Endothelial cell of umbilical vein (primary cell): Measurements from ENCODE around the gene GDF3. TPM values are rescaled to one million over a fixed set of nuclear protein-coding genes. Genes with fewer than 3 reads are reported as not detected.

Source experiments
- BruUV-seq: library from RNA; stranded (reverse); fragments of 400-500 nt; replicated peaks from 2 replicates; lab custom pipeline; 2021; lab: Mats Ljungman, UMichigan
- CTCF ChIA-PET: fragments of 300-600, 350-600 bp; sonication (Branson Sonifier 250); formaldehyde crosslinking; loops from one replicate; lab custom pipeline; 2021; ENCODE audit warnings: antibody characterized with exemption, inconsistent platforms; lab: Charles Lee
- POLR2A ChIA-PET: fragments of 300-600, 350-600 bp; sonication (Branson Sonifier 250); formaldehyde crosslinking; loops from one replicate; lab custom pipeline; 2021; ENCODE audit warnings: antibody characterized with exemption, inconsistent platforms; lab: Charles Lee
- DNase-seq: peaks from one replicate; pipeline ENCODE4 v3.0.0-alpha.2; 2011; ENCODE audit warnings: low read depth, low spot score
- FAIRE-seq: peaks from 2 replicates; lab custom pipeline; 2011; peaks lifted over from hg19 to GRCh38; lab: Jason Lieb, UNC
- H2AFZ ChIP-seq: 2 replicates; pipeline ENCODE4 v1.6.0; 2012; ENCODE audit warnings: low read depth, low read length, control low read depth, inconsistent platforms
- H3K27ac ChIP-seq: 2 replicates; pipeline ENCODE4 v1.5.1; 2011; ENCODE audit warnings: low read depth, mild to moderate bottlenecking, control low read depth, low read length, moderate library complexity; ENCODE audit not compliant: insufficient read depth
- H3K27me3 ChIP-seq, 2 experiments: 2 replicates each; pipeline versions ENCODE4 v1.6.0 to v1.6.1; 2011; ENCODE audit warnings: low read length in 2 of 2, mixed read lengths in 1 of 2; ENCODE audit not compliant: control insufficient read depth in 2 of 2, insufficient read depth in 2 of 2
- H3K36me3 ChIP-seq, 2 experiments: 2 replicates in 1 of 2; 3 replicates in 1 of 2; pipeline ENCODE4 v1.5.1; 2011; ENCODE audit warnings: low read length in 2 of 2, mild to moderate bottlenecking in 1 of 2, moderate library complexity in 1 of 2; ENCODE audit not compliant: control insufficient read depth in 2 of 2, insufficient read depth in 2 of 2; ENCODE audit errors: extremely low read depth in 1 of 2
- H3K4me1 ChIP-seq: 3 replicates; pipeline ENCODE4 v1.5.1; 2011; ENCODE audit warnings: mild to moderate bottlenecking, low read length; ENCODE audit not compliant: control insufficient read depth, insufficient read depth; ENCODE audit errors: extremely low read depth
- H3K4me2 ChIP-seq: 2 replicates; pipeline ENCODE4 v1.6.1; 2011; ENCODE audit warnings: low read length, control low read depth, mixed read lengths; ENCODE audit not compliant: insufficient read depth
- H3K4me3 ChIP-seq, 3 experiments: fragments of 200-600 bp in 1 of 3; sonication (generic), shearing (Covaris generic) in 1 of 3; replicated peaks in 1 of 3; 2 replicates each; pipeline ENCODE4 v1.5.1; 2011 to 2016; ENCODE audit warnings: control low read depth in 3 of 3, low read length in 3 of 3, mild to moderate bottlenecking in 2 of 3, inconsistent platforms in 1 of 3, low read depth in 1 of 3, moderate library complexity in 1 of 3; ENCODE audit not compliant: insufficient read depth in 1 of 3
- H3K79me2 ChIP-seq: 2 replicates; pipeline ENCODE4 v1.6.0; 2012; ENCODE audit warnings: low read length, inconsistent platforms; ENCODE audit not compliant: control insufficient read depth, insufficient read depth
- H3K9ac ChIP-seq: replicated peaks from 2 replicates; pipeline ENCODE3; 2011; ENCODE audit warnings: low read length, control low read depth; ENCODE audit not compliant: insufficient read depth; ENCODE audit errors: extremely low read depth
- H3K9me1 ChIP-seq: replicated peaks from 3 replicates; pipeline ENCODE4 v1.6.0; 2011; ENCODE audit warnings: mild to moderate bottlenecking, low read length; ENCODE audit not compliant: control insufficient read depth, insufficient read depth; ENCODE audit errors: extremely low read depth
- H3K9me3 ChIP-seq: replicated peaks from 2 replicates; pipeline ENCODE4 v1.5.1; 2012; ENCODE audit warnings: low read length, inconsistent platforms; ENCODE audit not compliant: control insufficient read depth, insufficient read depth
- H4K20me1 ChIP-seq: replicated peaks from 2 replicates; pipeline ENCODE3; 2011; ENCODE audit warnings: mild to moderate bottlenecking, low read length; ENCODE audit not compliant: control insufficient read depth, insufficient read depth; ENCODE audit errors: extremely low read depth
- CTCF ChIP-seq, 2 donors: IDR thresholded peaks; 1 replicate in 1 of 2; 2 replicates in 1 of 2; pipeline ENCODE4 v1.5.1; 2011; ENCODE audit warnings: low read length in 2 of 2, mild to moderate bottlenecking in 2 of 2, moderate library complexity in 2 of 2, control low read depth in 1 of 2, inconsistent platforms in 1 of 2, low read depth in 1 of 2; ENCODE audit not compliant: insufficient read depth in 1 of 2; ENCODE audit errors: extremely low read depth in 1 of 2
- EZH2 ChIP-seq: IDR thresholded peaks from 2 replicates; pipeline ENCODE4 v1.6.1; 2012; ENCODE audit warnings: borderline replicate concordance, low read depth, mild to moderate bottlenecking, moderate library complexity, low read length, inconsistent platforms; ENCODE audit not compliant: severe bottlenecking
- FOS ChIP-seq: IDR thresholded peaks from 2 replicates; pipeline ENCODE4 v1.6.1; 2011; ENCODE audit warnings: mild to moderate bottlenecking, low read length, moderate library complexity, borderline replicate concordance; ENCODE audit not compliant: insufficient read depth
- GATA2 ChIP-seq: IDR thresholded peaks from 2 replicates; pipeline ENCODE4 v1.7.0; 2011; ENCODE audit warnings: low read depth, mild to moderate bottlenecking, moderate library complexity, mixed read lengths, low read length; ENCODE audit not compliant: insufficient read length, insufficient read depth
- JUN ChIP-seq: IDR thresholded peaks from 2 replicates; pipeline ENCODE4 v1.6.1; 2011; ENCODE audit warnings: borderline replicate concordance, low read depth; ENCODE audit not compliant: insufficient read length, insufficient read depth
- MAX ChIP-seq: IDR thresholded peaks from 2 replicates; pipeline ENCODE4 v1.6.1; 2011; ENCODE audit not compliant: insufficient read depth, insufficient read length
- MYC ChIP-seq: IDR thresholded peaks from one replicate; pipeline ENCODE4 v1.6.1; 2011; ENCODE audit warnings: mild to moderate bottlenecking, low read depth, low read length
- POLR2A ChIP-seq: IDR thresholded peaks from 2 replicates; pipeline ENCODE4 v1.6.1; 2012; ENCODE audit warnings: low read depth, mild to moderate bottlenecking, control low read depth, low read length
- POLR2AphosphoS5 ChIP-seq: IDR thresholded peaks from 2 replicates; pipeline ENCODE4 v1.6.1; 2012; ENCODE audit warnings: low read depth, mild to moderate bottlenecking, control low read depth, low read length, moderate library complexity; ENCODE audit not compliant: insufficient read depth
- dilution Hi-C: fragments of 300-500 bp; cut with MboI; formaldehyde crosslinking; loops from one replicate; pipeline ENCODE4 v1.15.0; 2019; ENCODE audit warnings: low sequenced_read_pairs; ENCODE audit not compliant: extremely low pct_ligation_motif_present
- intact Hi-C: fragments of 100-400 bp; cut with micrococcal nuclease; formaldehyde crosslinking; loops from one replicate; pipeline ENCODE4 v1.10.0; 2022
- polyA plus RNA-seq, 4 experiments: library from polyadenylated mRNA; depleted of rRNA in 3 of 4; stranded (reverse) in 3 of 4; unstranded in 1 of 4; fragments of >200 nt; gene quantifications; 2 replicates each; pipeline versions ENCODE4 v1.2.1 to v1.2.3, GENCODE V29; 2011 to 2012; ENCODE audit warnings: missing spikeins in 1 of 4
- total RNA-seq: library from RNA; stranded (reverse); gene quantifications from 2 replicates; pipeline ENCODE4 v1.2.3, GENCODE V29; 2021

Gene GDF3
- total and polyA plus RNA-seq, 2 donors (not counting 3 experiments of a cell fraction or from before 2014, with no cell fraction given), result 3.1 to 5.0 TPM

GRCh38 chr12:7709969-7710675 lies 14.5 kb upstream of the GDF3 start:
- Histone ChIP-seq H3K27me3 (peaks cover 0 to 2% of the 10 kb centered on the region in 2 experiments), H4K20me1 (no peaks in the 10 kb centered on the region), H3K4me2 (no peak overlapping the region), H3K79me2 (no peaks in the 10 kb centered on the region), H3K27ac (no peak overlapping the region), H2AFZ (no peak overlapping the region), H3K9me3 (no peaks in the 10 kb centered on the region), H3K9ac (no peak overlapping the region), H3K9me1 (no peaks in the 10 kb centered on the region), H3K4me3 (no peak overlapping the region), H3K36me3 (no peaks in the 10 kb centered on the region), H3K4me1 (no peaks in the 10 kb centered on the region)
- FAIRE-seq (no peak), DNase-seq (no peak)
- POLR2A ChIA-PET, result no interaction called here
- TF ChIP-seq FOS, result no peak
- TF ChIP-seq GATA2, result no peak
- no peak for TF ChIP-seq POLR2AphosphoS5
- TF ChIP-seq MYC, result no peak
- no peak for TF ChIP-seq EZH2
- no peak for TF ChIP-seq JUN
- TF ChIP-seq MAX, result no peak
- TF ChIP-seq POLR2A, result no peak
- TF ChIP-seq CTCF (IDR thresholded peaks at IDR 0.05; ENCODE audit: extremely low read depth in 1 of 2, insufficient read depth in 1 of 2, low read depth in 1 of 2, low read length in 2 of 2), result no peak
- intact Hi-C loops (no loop called here), dilution Hi-C loops (no loop called here)
- CTCF ChIA-PET, result interaction anchor here (0.6 kb wide), 1 partner anchor 456 kb away, joined by 3 read pairs; no protein-coding TSS in a partner anchor
- BruUV-seq, result no TSS peak
